Spleen (tissue), 11 donors: ENCODE results near the gene PHF20. TPM values are rescaled to one million over a fixed set of nuclear protein-coding genes. Genes with fewer than 3 reads are reported as not detected.
A peak's percentile ranks its signal among the peaks of the same experiment; 100 is the strongest.

Experiments used
- DNase-seq: peaks from one replicate; pipeline ENCODE4 v3.0.0-alpha.2; 2020
- H3K27ac ChIP-seq, 8 donors: fragments of 200-600 bp; sonication (generic) in 7 of 8; 1 replicate in 4 of 8; 2 replicates in 4 of 8; pipeline versions ENCODE4 v1.5.0 to v1.8.0; 2016 to 2021; ENCODE audit warnings: inconsistent platforms in 4 of 8, mild to moderate bottlenecking in 4 of 8, moderate library complexity in 1 of 8
- H3K27me3 ChIP-seq, 7 donors: fragments of 200-600 bp; sonication (generic) in 6 of 7; replicated peaks in 1 of 7; 1 replicate in 4 of 7; 2 replicates in 3 of 7; pipeline versions ENCODE4 v1.5.0 to v1.8.0; 2016 to 2021; ENCODE audit warnings: inconsistent platforms in 3 of 7, mild to moderate bottlenecking in 1 of 7
- H3K36me3 ChIP-seq, 6 donors: fragments of 200-600 bp; sonication (generic) in 5 of 6; 1 replicate in 4 of 6; 2 replicates in 2 of 6; pipeline versions ENCODE4 v1.5.0 to v1.8.0; 2016 to 2021; ENCODE audit warnings: inconsistent platforms in 2 of 6
- H3K4me1 ChIP-seq, 6 donors: fragments of 200-600 bp; sonication (generic) in 5 of 6; 1 replicate in 3 of 6; 2 replicates in 3 of 6; pipeline versions ENCODE4 v1.5.0 to v1.8.0; 2016 to 2021; ENCODE audit warnings: inconsistent platforms in 3 of 6
- H3K4me3 ChIP-seq, 8 donors: fragments of 200-600 bp; sonication (generic) in 7 of 8; 1 replicate in 4 of 8; 2 replicates in 4 of 8; pipeline versions ENCODE4 v1.5.0 to v1.8.0; 2016 to 2021; ENCODE audit warnings: inconsistent platforms in 4 of 8, mild to moderate bottlenecking in 4 of 8, moderate library complexity in 2 of 8
- H3K9me3 ChIP-seq, 8 donors: fragments of 200-600 bp; sonication (generic) in 7 of 8; 1 replicate in 4 of 8; 2 replicates in 4 of 8; pipeline versions ENCODE4 v1.5.0 to v1.8.0; 2016 to 2021; ENCODE audit warnings: inconsistent platforms in 4 of 8
- CTCF ChIP-seq, 11 experiments: fragments of 200-600 bp in 7 of 11; fragments of 450-650 bp in 4 of 11; sonication (generic) in 4 of 11; IDR thresholded peaks in 8 of 11; conservative IDR thresholded peaks in 3 of 11; 1 replicate in 7 of 11; 2 replicates in 4 of 11; pipeline versions ENCODE4 v1.4.0 to v1.8.0; 2016 to 2021; ENCODE audit warnings: antibody characterized with exemption in 11 of 11, inconsistent platforms in 4 of 11, mild to moderate bottlenecking in 1 of 11
- POLR2A ChIP-seq, 3 donors: fragments of 450-650 bp; IDR thresholded peaks; one replicate each; pipeline ENCODE4 v1.5.1; 2017; ENCODE audit warnings: antibody characterized with exemption in 3 of 3, mild to moderate bottlenecking in 1 of 3
- POLR2AphosphoS5 ChIP-seq, 3 donors: sonication (generic); formaldehyde crosslinking; IDR thresholded peaks; one replicate each; pipeline ENCODE4 v1.5.1; 2017; ENCODE audit warnings: antibody characterized with exemption in 3 of 3
- WGBS, 5 donors: extraction: QIAGEN DNeasy Blood & Tissue Kit in 3 of 5; methylation state at CpG; one replicate each; pipeline versions ENCODE4 v1.1.5 to v1.1.7; 2013 to 2018; 5-methylcytosine and 5-hydroxymethylcytosine counted together
- intact Hi-C: fragments of 100-400 bp; cut with DNase I; formaldehyde crosslinking; loops from one replicate; pipeline ENCODE4 v1.15.0; 2023; ENCODE audit warnings: low total_unique reads
- polyA plus RNA-seq, 3 donors: library from polyadenylated mRNA; stranded (reverse); fragments of 200-250 nt; gene quantifications; one replicate each; pipeline ENCODE4 v1.2.1, GENCODE V29; 2013
- total RNA-seq, 7 donors: library from RNA; depleted of rRNA in 3 of 7; stranded (reverse); fragments of >200 nt in 3 of 7; fragmentation: NEBNext Ultra II Directional in 4 of 7; extraction: Animal tissue kit (Norgen Biotek cat#: 25700) in 4 of 7; gene quantifications; one replicate each; pipeline versions ENCODE4 v1.1.0 to v1.2.1, GENCODE V29; 2016 to 2021
- donor health status: healthy with polysubstance abuse.
- donor health status: DM: no; HTN: no; CAD: no; lungs with moderate emphysema.
- donor health status: DM: no; HTN: no; CAD: no.
- donor health status: Bipolar disorder and iron deficiency.
- donor health status: healthy.
- donor health status: DM: no; HTN: no; CAD: no.
- donor health status: DM: yes; HTN: yes; CAD: no.

Gene PHF20
- total and polyA plus RNA-seq, 10 donors, result 40.0 to 89.9 (median 57.4) TPM

- intact Hi-C loops, result no loop called here
- Histone ChIP-seq H3K9me3 (no peaks in the 10 kb centered on the region), H3K4me3 (peak overlapping the region; percentile 50 to 94 (median 84)), H3K4me1 (peaks cover 19 to 40% (median 30%) of the 10 kb centered on the region in 6 donors), H3K27me3 (no peaks in the 10 kb centered on the region), H3K36me3 (peaks cover 0 to 34% (median 9%) of the 10 kb centered on the region in 6 donors), H3K27ac (peak overlapping the region; percentile 97 to 100 (median 99))
- WGBS, 5 donors, result 46 to 67% (median 56%) methylated on average over 6 of the region's 6 CpGs
- TF ChIP-seq POLR2A (IDR thresholded peaks at IDR 0.05) (no peak), CTCF (IDR thresholded peaks at IDR 0.05 in 8 of 11, conservative IDR thresholded peaks at IDR 0.05 in 3 of 11) (no peak), POLR2AphosphoS5 (IDR thresholded peaks at IDR 0.05) (no peak)
- DNase-seq, result no peak
Observed at GRCh38 chr20:35952480-35953386, 180.9 kb downstream of the PHF20 start.

GRCh38 chr20:35953387-35954199, 181.8 kb downstream of the PHF20 start:
- DNase-seq, result peak; percentile 95
- WGBS, 5 donors, result 1 to 2% (median 2%) methylated on average over 24 to 65 of the region's 65 CpGs

GRCh38 chr20:35954200-35954906, 182.5 kb downstream of the PHF20 start, which contains the start of gene SCAND1:
Gene SCAND1, minus strand, starts transcription at chr20:35954502. Its CDS starts 218 bp downstream, at chr20:35954284.
- TF ChIP-seq POLR2AphosphoS5 (IDR thresholded peaks at IDR 0.05) (peak; percentile 93 to 97 (median 93)), CTCF (IDR thresholded peaks at IDR 0.05 in 8 of 11, conservative IDR thresholded peaks at IDR 0.05 in 3 of 11) (peak; percentile 94 to 100 (median 99)), POLR2A (IDR thresholded peaks at IDR 0.05) (peak in 2 of 3 donors; percentile 2 to 62)
- DNase-seq, result peak; percentile 99
- H3K27ac ChIP-seq, result peak within 1 kb of the TSS; percentile 97 to 100 (median 99)
- 0 to 1% (median 0%) methylated on average over 50 to 76 of the region's 76 CpGs for WGBS, 5 donors
- no peaks in the 10 kb centered on the region for H3K27me3 ChIP-seq
- H3K36me3 ChIP-seq, result peaks cover 0 to 18% (median 0%) of the 10 kb centered on the region in 6 donors
- peak within 1 kb of the TSS; percentile 50 to 94 (median 84) for H3K4me3 ChIP-seq
- peaks cover 0 to 4% (median 0%) of the 10 kb centered on the region in 8 donors for H3K9me3 ChIP-seq
- intact Hi-C loops, result no loop called here
- peaks cover 19 to 40% (median 30%) of the 10 kb centered on the region in 6 donors for H3K4me1 ChIP-seq

More at GRCh38 chr20:35953387-35954199, 181.8 kb downstream of the PHF20 start:
- Histone ChIP-seq H3K4me1 (peaks cover 19 to 40% (median 30%) of the 10 kb centered on the region in 6 donors), H3K27ac (peak overlapping the region; percentile 97 to 100 (median 99)), H3K4me3 (peak overlapping the region; percentile 50 to 94 (median 84)), H3K36me3 (peaks cover 0 to 25% (median under 1%) of the 10 kb centered on the region in 6 donors), H3K9me3 (no peaks in the 10 kb centered on the region), H3K27me3 (no peaks in the 10 kb centered on the region)
- TF ChIP-seq POLR2AphosphoS5 (IDR thresholded peaks at IDR 0.05) (peak in 1 of 3 donors; percentile 28), CTCF (IDR thresholded peaks at IDR 0.05 in 8 of 11, conservative IDR thresholded peaks at IDR 0.05 in 3 of 11) (no peak)
- intact Hi-C loops, result no loop called here
